Naive thymus-derived CD4-positive, alpha-beta T cell (primary cell): ENCODE data around the gene CYP2C18. TPM values are rescaled to one million over a fixed set of nuclear protein-coding genes. Genes with fewer than 3 reads are reported as not detected.

Experiments used
- polyA plus RNA-seq, 2 donors: library from polyadenylated mRNA; unstranded; fragments of 300-500 nt; fragmentation: Illumina TruSeq; gene quantifications; one replicate each; pipeline ENCODE4 v1.2.3, GENCODE V29; 2021
- total RNA-seq, 6 experiments: library from RNA in 5 of 6; stranded (reverse) in 5 of 6; gene quantifications; 1 replicate in 5 of 6; 2 replicates in 1 of 6; pipeline ENCODE4 v1.2.3 and lab custom pipeline; 2021 to 2026

Gene CYP2C18
- total and polyA plus RNA-seq, 7 experiments from 2014 or later = not detected

Other genes starting within 250 kb of the CYP2C18 start
- gene HELLS, start 137.9 kb upstream of the CYP2C18 start, total RNA-seq = 100 to 1,000 TPM in 1 of 5 experiments, 1 to 10 TPM in 4; 5.4 to 107 (median 7.4) TPM
- gene HELLS, start 137.9 kb upstream of the CYP2C18 start, polyA plus RNA-seq = 1 to 10 TPM; 2.7 to 7.5 TPM
- gene CYP2C19, start 79.0 kb downstream of the CYP2C18 start, total RNA-seq = not detected
- not detected for gene CYP2C19, start 79.0 kb downstream of the CYP2C18 start, polyA plus RNA-seq